SH-SY5Y (cell line): ENCODE results near the gene COPS9.

ENCODE experiments used
- GATA2 ChIP-seq: IDR thresholded peaks from 2 replicates; pipeline ENCODE4 v1.6.1; 2011; ENCODE audit warnings: mild to moderate bottlenecking, low read depth, low read length
- GATA3 ChIP-seq: IDR thresholded peaks from 2 replicates; pipeline ENCODE4 v1.6.1; 2011; ENCODE audit warnings: low read depth, mild to moderate bottlenecking, low read length, moderate library complexity

DNA sequence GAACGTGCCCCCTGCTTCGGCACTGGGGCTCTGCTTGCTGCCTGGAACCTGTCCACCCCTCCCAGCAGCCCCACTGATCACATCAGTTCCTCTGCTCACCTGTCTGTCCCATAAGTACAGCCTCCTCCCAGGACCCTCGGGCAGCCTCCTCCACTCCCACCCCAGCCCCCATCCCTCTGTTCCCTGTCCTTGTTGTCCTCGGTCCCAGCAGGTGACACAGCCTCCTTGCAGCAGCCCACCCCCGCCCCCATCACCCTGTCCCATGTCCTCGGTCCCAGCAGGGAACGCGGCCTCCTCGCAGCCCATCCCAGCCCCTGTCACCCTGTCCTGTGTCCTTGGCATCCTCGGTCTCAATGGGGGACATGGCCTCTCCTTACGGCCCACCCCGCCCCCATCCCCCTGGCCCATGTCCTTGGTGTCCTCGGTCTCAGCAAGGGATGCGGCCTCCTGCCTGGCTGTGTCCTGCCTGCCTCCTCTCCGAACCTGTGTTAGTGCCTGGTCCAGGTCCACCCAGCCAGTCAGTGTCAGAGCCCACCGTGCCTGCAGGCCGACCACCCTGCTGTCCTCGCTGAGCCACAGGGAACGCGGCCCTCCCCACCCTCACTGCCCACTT lies 8.7 kb upstream of the COPS9 start:
- no peak for TF ChIP-seq GATA2
- TF ChIP-seq GATA3: no peak
